C4-2B (cell line): ENCODE data around the gene KIZ.

Experiments used
- ZFX ChIP-seq: fragments of 450-650 bp; IDR thresholded peaks from 2 replicates; pipeline ENCODE4 v1.6.1; 2017
- TF ChIP-seq, protein P1 (sequence below): fragments of 450-650 bp; conservative IDR thresholded peaks from 2 replicates; pipeline ENCODE4 v1.5.1; 2017; ENCODE audit warnings: mild to moderate bottlenecking

DNA sequence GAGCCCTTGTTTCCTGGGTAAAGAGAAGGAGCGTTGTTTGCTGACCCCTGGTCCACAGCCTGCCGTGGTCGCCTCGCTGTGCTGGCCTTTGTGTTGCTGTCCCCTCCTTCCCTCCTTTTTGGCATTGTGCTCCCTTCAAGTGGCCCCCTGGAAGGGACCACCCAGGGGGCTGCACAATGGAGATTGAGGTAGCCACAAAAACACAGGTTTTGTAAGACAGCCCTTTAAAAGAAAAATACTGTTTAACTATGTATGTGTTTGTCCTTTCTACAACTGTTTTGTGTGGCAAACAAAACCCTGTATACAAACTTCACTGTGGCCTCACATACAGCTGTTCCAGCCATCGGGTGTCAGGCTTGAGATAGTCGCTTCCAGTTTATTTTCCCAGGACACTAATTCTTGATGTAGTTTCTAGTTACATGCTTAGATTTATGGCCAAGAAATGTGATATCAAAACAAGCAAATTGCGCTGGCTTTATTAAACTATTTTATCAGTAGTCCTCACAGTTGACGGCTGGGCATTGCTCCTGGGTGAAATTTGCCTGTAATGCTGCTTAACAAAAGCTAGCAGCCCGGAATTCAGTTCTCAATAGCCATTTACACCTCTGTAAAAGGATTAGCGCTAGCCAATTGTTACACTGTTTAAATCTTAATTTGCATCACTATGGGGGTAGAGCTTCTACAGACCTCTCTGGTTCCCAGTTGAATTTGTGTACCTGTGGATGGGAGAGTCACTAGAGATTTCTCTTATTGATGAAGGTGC lies 64.1 kb downstream of the KIZ start:
- TF ChIP-seq, protein P1, sequence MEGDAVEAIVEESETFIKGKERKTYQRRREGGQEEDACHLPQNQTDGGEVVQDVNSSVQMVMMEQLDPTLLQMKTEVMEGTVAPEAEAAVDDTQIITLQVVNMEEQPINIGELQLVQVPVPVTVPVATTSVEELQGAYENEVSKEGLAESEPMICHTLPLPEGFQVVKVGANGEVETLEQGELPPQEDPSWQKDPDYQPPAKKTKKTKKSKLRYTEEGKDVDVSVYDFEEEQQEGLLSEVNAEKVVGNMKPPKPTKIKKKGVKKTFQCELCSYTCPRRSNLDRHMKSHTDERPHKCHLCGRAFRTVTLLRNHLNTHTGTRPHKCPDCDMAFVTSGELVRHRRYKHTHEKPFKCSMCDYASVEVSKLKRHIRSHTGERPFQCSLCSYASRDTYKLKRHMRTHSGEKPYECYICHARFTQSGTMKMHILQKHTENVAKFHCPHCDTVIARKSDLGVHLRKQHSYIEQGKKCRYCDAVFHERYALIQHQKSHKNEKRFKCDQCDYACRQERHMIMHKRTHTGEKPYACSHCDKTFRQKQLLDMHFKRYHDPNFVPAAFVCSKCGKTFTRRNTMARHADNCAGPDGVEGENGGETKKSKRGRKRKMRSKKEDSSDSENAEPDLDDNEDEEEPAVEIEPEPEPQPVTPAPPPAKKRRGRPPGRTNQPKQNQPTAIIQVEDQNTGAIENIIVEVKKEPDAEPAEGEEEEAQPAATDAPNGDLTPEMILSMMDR, result no peak
- no peak for TF ChIP-seq ZFX
